Heart left ventricle (tissue), 13 donors: ENCODE data around the gene EEF2K.

Experiments used
- CTCF ChIP-seq, 12 donors: fragments of 200-600 bp; sonication (generic) in 4 of 12; IDR thresholded peaks; one replicate each; pipeline versions ENCODE4 v1.5.0 to v1.8.0; 2018 to 2022; ENCODE audit warnings: antibody characterized with exemption in 12 of 12, mild to moderate bottlenecking in 5 of 12
- POLR2A ChIP-seq, 2 donors: fragments of 450-650 bp; IDR thresholded peaks; one replicate each; pipeline ENCODE4 v1.6.1; 2017; ENCODE audit warnings: antibody characterized with exemption in 2 of 2, mild to moderate bottlenecking in 2 of 2, moderate library complexity in 2 of 2
- donor health status: ischemic (EF 13 %, LVEDD 7.1; RV severe dilation, severe dysfunction).
- donor health status: DM: no; HTN: yes; CAD: no.
- donor health status: DM: no; HTN: no; CAD: no.
- donor health status: ischemic (EF 25% LVEDD 6.9; RV normal size, moderate dysfunction).
- donor health status: ischemic (EF 25% LVEDD 5.7; RV mildly dilated, moderate dysfunction).
- donor health status: ischemic (EF 35%, LVEDD 5.7; RV mildly dilated, moderate dysfunction).
- donor health status: nonischemic (EF 11% LVEDD 7.7; RV severe dilation, severe dysfunction).
- donor health status: DM: yes; HTN: yes; CAD: no.
- donor health status: PGD.
- donor health status: ischemic (EF 29% LVEDD 5.4; RV normal size, mild dysfunction).
- donor health status: nonischemic (EF 23%, LVEDD 6.1; RV moderate dilation, normal function).

GRCh38 chr16:22337045-22337444, 131.0 kb downstream of the EEF2K start:
- TF ChIP-seq POLR2A (IDR thresholded peaks at IDR 0.05) (no peak), CTCF (IDR thresholded peaks at IDR 0.05) (no peak)
